BJ (cell line): ENCODE measurements around the gene AP2B1. TPM values are rescaled to one million over a fixed set of nuclear protein-coding genes. Genes with fewer than 3 reads are reported as not detected.

Experiments
- CTCF ChIA-PET: fragments of 350-600 bp; formaldehyde crosslinking; extraction: SDS; loops from one replicate; lab custom pipeline; 2021; ENCODE audit warnings: antibody characterized with exemption, inconsistent platforms; lab: Yijun Ruan, JAX
- POLR2A ChIA-PET: fragments of 300-600 bp; sonication (Branson Sonifier 250); formaldehyde crosslinking; extraction: SDS; loops from one replicate; lab custom pipeline; 2021; ENCODE audit warnings: antibody characterized with exemption; lab: Charles Lee
- DNase-seq: peaks from one replicate; pipeline ENCODE4 v3.0.0-alpha.2; 2011; ENCODE audit warnings: low read depth
- H3K27me3 ChIP-seq: 2 replicates; pipeline ENCODE4 v1.6.0; 2011; ENCODE audit warnings: low read length; ENCODE audit not compliant: control insufficient read depth, insufficient read depth
- H3K36me3 ChIP-seq: 2 replicates; pipeline ENCODE4 v1.5.1; 2011; ENCODE audit warnings: low read length; ENCODE audit not compliant: control insufficient read depth, insufficient read depth
- H3K4me3 ChIP-seq: 2 replicates; pipeline ENCODE4 v1.5.1; 2011; ENCODE audit warnings: low read depth, mild to moderate bottlenecking, control low read depth, low read length
- polyA plus RNA-seq: library from polyadenylated mRNA; depleted of rRNA; stranded (reverse); fragments of >200 nt; gene quantifications from 2 replicates; pipeline ENCODE4 v1.2.3, GENCODE V29; 2011
- TF ChIP-seq, protein P1 (sequence below): IDR thresholded peaks from 2 replicates; pipeline ENCODE4 v1.5.1; 2011; ENCODE audit warnings: low read depth, mild to moderate bottlenecking, control low read depth, inconsistent platforms, low read length, moderate library complexity; ENCODE audit not compliant: insufficient read depth

The AP2B1 gene
- polyA plus RNA-seq, 1 experiment = 122 TPM

DNA sequence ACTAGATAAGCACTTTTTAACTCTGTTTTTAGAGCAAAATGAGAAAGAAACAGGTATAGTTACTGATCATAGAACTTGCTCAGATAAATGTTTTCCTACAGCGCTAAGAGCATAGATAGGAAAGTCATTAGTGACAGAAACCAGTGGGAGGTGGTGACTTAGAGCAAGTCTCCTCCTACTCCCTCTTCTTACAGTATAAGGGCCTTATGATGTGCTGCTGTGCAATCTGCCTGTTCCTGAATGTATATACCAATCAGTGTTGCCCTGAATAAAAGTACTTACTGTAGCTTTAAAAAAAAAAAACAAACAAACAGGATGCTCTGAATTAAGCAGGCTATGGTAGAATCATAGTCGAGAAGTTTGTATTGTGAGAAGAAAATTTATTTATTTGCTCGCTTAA is 121.0 kb downstream of the AP2B1 start:
- DNase-seq = no peak
- H3K4me3 ChIP-seq = no peak overlapping the region
- ChIA-PET POLR2A (no interaction called here), CTCF (no interaction called here)
- TF ChIP-seq, protein P1, sequence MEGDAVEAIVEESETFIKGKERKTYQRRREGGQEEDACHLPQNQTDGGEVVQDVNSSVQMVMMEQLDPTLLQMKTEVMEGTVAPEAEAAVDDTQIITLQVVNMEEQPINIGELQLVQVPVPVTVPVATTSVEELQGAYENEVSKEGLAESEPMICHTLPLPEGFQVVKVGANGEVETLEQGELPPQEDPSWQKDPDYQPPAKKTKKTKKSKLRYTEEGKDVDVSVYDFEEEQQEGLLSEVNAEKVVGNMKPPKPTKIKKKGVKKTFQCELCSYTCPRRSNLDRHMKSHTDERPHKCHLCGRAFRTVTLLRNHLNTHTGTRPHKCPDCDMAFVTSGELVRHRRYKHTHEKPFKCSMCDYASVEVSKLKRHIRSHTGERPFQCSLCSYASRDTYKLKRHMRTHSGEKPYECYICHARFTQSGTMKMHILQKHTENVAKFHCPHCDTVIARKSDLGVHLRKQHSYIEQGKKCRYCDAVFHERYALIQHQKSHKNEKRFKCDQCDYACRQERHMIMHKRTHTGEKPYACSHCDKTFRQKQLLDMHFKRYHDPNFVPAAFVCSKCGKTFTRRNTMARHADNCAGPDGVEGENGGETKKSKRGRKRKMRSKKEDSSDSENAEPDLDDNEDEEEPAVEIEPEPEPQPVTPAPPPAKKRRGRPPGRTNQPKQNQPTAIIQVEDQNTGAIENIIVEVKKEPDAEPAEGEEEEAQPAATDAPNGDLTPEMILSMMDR = no peak
- peaks cover 4% of the 10 kb centered on the region for H3K36me3 ChIP-seq
- H3K27me3 ChIP-seq = no peaks in the 10 kb centered on the region

DNA sequence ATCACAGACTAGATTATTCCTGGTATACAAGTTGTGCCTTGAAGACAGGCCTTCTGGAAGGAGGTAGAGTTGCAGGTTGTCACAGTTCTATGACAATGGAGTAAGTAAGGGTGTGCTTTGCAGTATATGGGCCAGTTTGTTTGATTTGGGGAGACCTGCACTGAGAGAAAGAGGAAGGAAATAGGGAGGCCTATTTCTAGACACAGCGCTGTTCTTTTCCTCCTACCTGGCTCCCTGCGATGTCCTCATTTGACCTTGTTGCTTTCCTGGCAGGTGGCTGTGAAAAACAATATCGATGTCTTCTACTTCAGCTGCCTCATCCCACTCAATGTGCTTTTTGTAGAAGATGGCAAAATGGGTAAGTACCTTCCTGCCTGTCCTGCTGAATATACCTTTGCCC is 121.8 kb downstream of the AP2B1 start:
- TF ChIP-seq, protein P1 = no peak
- no peaks in the 10 kb centered on the region for H3K27me3 ChIP-seq
- peaks cover 4% of the 10 kb centered on the region for H3K36me3 ChIP-seq
- ChIA-PET CTCF (interaction anchor here (1.0 kb wide), 1 partner anchor 13 kb away, joined by 4 read pairs; no protein-coding TSS in a partner anchor), POLR2A (no interaction called here)
- H3K4me3 ChIP-seq = no peak overlapping the region
- no peak for DNase-seq

DNA sequence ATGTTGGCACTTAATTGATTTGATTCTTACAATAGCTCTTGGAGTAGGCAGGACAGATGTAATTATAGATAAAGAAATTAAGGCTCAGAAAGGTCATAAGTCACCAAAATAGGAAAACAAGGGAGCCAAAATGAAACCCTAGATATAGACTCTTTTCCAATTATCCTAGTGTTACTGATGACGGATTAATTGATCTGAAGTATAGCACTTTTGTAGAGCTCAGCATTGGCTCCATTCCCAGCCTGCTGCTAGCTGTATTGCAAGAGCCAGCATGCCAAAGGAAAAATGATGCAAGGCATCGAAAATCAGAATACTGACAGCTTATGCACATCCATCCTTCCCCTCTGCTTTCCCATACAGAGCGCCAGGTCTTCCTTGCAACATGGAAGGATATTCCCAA is 122.8 kb downstream of the AP2B1 start:
- H3K4me3 ChIP-seq = no peak overlapping the region
- peak; percentile 3 for DNase-seq
- H3K36me3 ChIP-seq = peaks cover 4% of the 10 kb centered on the region
- H3K27me3 ChIP-seq = no peaks in the 10 kb centered on the region
- ChIA-PET POLR2A (no interaction called here), CTCF (interaction anchor here (1.0 to 1.2 kb wide), 3 partner anchors 9 to 21 kb away, joined by 3 to 4 read pairs (median 3); no protein-coding TSS in a partner anchor)
- TF ChIP-seq, protein P1 = no peak

DNA sequence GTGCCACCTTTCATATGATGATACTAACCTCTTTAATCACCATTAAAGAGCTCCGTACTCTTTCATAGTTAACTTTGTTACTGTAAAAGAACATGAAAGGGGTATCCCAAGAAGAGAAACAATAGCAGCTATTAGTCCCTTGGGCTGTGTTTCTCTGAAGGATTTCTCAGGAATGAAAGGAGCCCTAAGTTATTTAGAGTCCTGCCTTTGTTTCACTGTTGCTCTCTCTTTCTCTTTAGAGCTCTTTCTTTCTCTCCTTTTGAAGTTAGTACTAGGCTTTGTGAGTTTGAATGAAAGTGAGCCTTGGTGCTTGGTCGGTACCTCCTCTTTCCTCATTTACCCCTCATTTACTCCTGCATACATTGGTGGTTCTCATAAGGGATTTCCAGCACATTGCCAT is 123.8 kb downstream of the AP2B1 start:
- DNase-seq = no peak
- TF ChIP-seq, protein P1 = no peak
- CTCF ChIA-PET = interaction anchor here (0.8 to 1.2 kb wide), 2 partner anchors 10 to 29 kb away, joined by 3 read pairs; no protein-coding TSS in a partner anchor
- Histone ChIP-seq H3K27me3 (no peaks in the 10 kb centered on the region), H3K36me3 (peaks cover 5% of the 10 kb centered on the region), H3K4me3 (no peak overlapping the region)
- POLR2A ChIA-PET = interaction anchor here (0.6 kb wide), 1 partner anchor 56 kb away, joined by 18 read pairs; no protein-coding TSS in a partner anchor

DNA sequence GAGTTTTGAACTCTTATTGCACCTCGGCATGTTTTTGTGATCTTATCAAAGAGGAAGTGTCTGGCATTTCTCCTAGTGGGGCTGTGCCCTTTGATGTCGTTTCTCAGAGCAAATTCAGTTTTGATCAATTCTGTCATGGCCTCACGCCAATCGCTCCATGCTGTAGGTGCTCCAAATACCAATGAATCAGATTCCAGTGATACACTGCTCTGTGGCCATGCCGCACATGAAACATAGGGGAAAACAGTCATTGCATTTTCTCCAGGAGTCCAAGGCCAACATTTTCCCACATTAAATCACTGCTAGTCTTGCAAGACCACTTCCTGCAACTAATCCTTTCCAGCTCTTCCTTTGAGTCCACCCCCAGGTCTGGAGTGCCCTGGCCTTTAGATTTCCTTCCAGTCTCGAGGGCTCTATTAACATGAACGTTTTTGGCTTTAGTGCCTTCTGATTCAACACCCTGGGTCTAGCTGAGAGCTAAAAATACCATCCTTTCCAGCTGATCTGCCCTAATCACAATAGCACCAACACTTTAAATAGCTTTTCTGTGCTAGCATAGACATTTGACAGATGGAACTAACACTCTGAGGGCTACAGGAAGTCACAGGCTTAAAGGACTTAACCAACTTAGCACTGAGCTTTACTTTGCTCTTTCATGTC is 126.1 kb downstream of the AP2B1 start:
- Histone ChIP-seq H3K4me3 (no peak overlapping the region), H3K36me3 (peaks cover 5% of the 10 kb centered on the region), H3K27me3 (no peaks in the 10 kb centered on the region)
- DNase-seq = peak; percentile 78
- ChIA-PET CTCF (interaction anchor here (0.7 to 1.7 kb wide), 6 partner anchors 9 to 1465 kb away, joined by 3 to 7 read pairs (median 4); partner anchors contain the start of gene TAF15), POLR2A (no interaction called here)
- TF ChIP-seq, protein P1 = no peak
